Spinal cord (tissue), 10 donors: ENCODE measurements around the gene RGS21. TPM values are rescaled to one million over a fixed set of nuclear protein-coding genes. Genes with fewer than 3 reads are reported as not detected.

Experiments
- DNase-seq, 6 donors: peaks; one replicate each; pipeline versions ENCODE4 v3.0.0 to v3.0.0-alpha.2; 2013 to 2015; ENCODE audit warnings: low spot score in 6 of 6, low read depth in 4 of 6
- H3K27ac ChIP-seq: one replicate; pipeline ENCODE4 v1.5.1; 2013; ENCODE audit warnings: low read depth, low read length, control low read depth
- H3K27me3 ChIP-seq: one replicate; pipeline ENCODE4 v1.6.1; 2013; ENCODE audit warnings: low read length; ENCODE audit not compliant: control insufficient read depth, insufficient read depth
- H3K36me3 ChIP-seq: one replicate; pipeline ENCODE4 v1.6.1; 2013; ENCODE audit warnings: low read length; ENCODE audit not compliant: control insufficient read depth, insufficient read depth
- H3K4me1 ChIP-seq: one replicate; pipeline ENCODE4 v1.6.1; 2013; ENCODE audit warnings: low read length; ENCODE audit not compliant: control insufficient read depth, insufficient read depth
- H3K4me3 ChIP-seq: one replicate; pipeline ENCODE4 v1.5.1; 2013; ENCODE audit warnings: low read depth, low read length, control low read depth
- H3K9me3 ChIP-seq: one replicate; pipeline ENCODE4 v1.6.1; 2013; ENCODE audit warnings: low read length; ENCODE audit not compliant: control insufficient read depth, insufficient read depth
- WGBS: methylation state at CpG from one replicate; pipeline ENCODE4 v1.1.5; 2013; ENCODE audit warnings: missing lambda C conversion rate; ENCODE audit not compliant: insufficient coverage; 5-methylcytosine and 5-hydroxymethylcytosine counted together
- polyA plus RNA-seq, 2 donors: library from polyadenylated mRNA; unstranded; fragments of 120-200 nt; gene quantifications; one replicate each; pipeline ENCODE4 v1.2.1, GENCODE V29; 2013; ENCODE audit not compliant: insufficient read length in 2 of 2
- total RNA-seq, 2 donors: library from RNA; depleted of rRNA in 1 of 2; stranded (reverse); fragments of 120-200 nt in 1 of 2; fragments of >200 nt in 1 of 2; gene quantifications; one replicate each; pipeline versions ENCODE4 v1.2.3 to v1.2.4, GENCODE V29; 2013 to 2014
- donor health status: healthy.

RGS21 gene
- total and polyA plus RNA-seq, 4 donors = not detected

GRCh38 chr1:192367436-192367835 lies 50.6 kb downstream of the RGS21 start:
- no peaks in the 10 kb centered on the region for H3K4me1 ChIP-seq
- H3K4me3 ChIP-seq = no peak overlapping the region
- no peaks in the 10 kb centered on the region for H3K36me3 ChIP-seq
- H3K27me3 ChIP-seq = no peaks in the 10 kb centered on the region
- 50% methylated on average over 1 of the region's 3 CpGs for WGBS
- H3K27ac ChIP-seq = no peak overlapping the region
- no peak for DNase-seq
- no peaks in the 10 kb centered on the region for H3K9me3 ChIP-seq

GRCh38 chr1:192375306-192375705 lies 58.5 kb downstream of the RGS21 start:
- Histone ChIP-seq H3K27ac (no peak overlapping the region), H3K36me3 (no peaks in the 10 kb centered on the region), H3K9me3 (no peaks in the 10 kb centered on the region), H3K27me3 (no peaks in the 10 kb centered on the region), H3K4me3 (no peak overlapping the region), H3K4me1 (no peaks in the 10 kb centered on the region)
- no peak for DNase-seq
- no CpG with 5 or more reads among the region's 2 CpGs for WGBS

GRCh38 chr1:192376374-192376773 lies 59.6 kb downstream of the RGS21 start:
- no peaks in the 10 kb centered on the region for H3K4me1 ChIP-seq
- H3K27me3 ChIP-seq = no peaks in the 10 kb centered on the region
- no peak for DNase-seq
- 100% methylated on average over 1 of the region's 3 CpGs for WGBS
- no peak overlapping the region for H3K27ac ChIP-seq
- H3K36me3 ChIP-seq = no peaks in the 10 kb centered on the region
- no peaks in the 10 kb centered on the region for H3K9me3 ChIP-seq
- no peak overlapping the region for H3K4me3 ChIP-seq

GRCh38 chr1:192378276-192378675 lies 61.5 kb downstream of the RGS21 start:
- Histone ChIP-seq H3K36me3 (no peaks in the 10 kb centered on the region), H3K4me1 (no peaks in the 10 kb centered on the region), H3K27ac (no peak overlapping the region), H3K27me3 (no peaks in the 10 kb centered on the region), H3K4me3 (no peak overlapping the region), H3K9me3 (no peaks in the 10 kb centered on the region)
- DNase-seq = no peak

- no peak overlapping the region for H3K27ac ChIP-seq
- no peaks in the 10 kb centered on the region for H3K4me1 ChIP-seq
- no peak overlapping the region for H3K4me3 ChIP-seq
- H3K9me3 ChIP-seq = no peaks in the 10 kb centered on the region
- H3K36me3 ChIP-seq = no peaks in the 10 kb centered on the region
- DNase-seq = no peak
- H3K27me3 ChIP-seq = no peaks in the 10 kb centered on the region
Observed at GRCh38 chr1:192378878-192379277, 62.1 kb downstream of the RGS21 start.

- Histone ChIP-seq H3K4me3 (no peak overlapping the region), H3K9me3 (no peaks in the 10 kb centered on the region), H3K27ac (no peak overlapping the region), H3K4me1 (no peaks in the 10 kb centered on the region), H3K36me3 (no peaks in the 10 kb centered on the region), H3K27me3 (no peaks in the 10 kb centered on the region)
- no CpG with 5 or more reads among the region's 2 CpGs for WGBS
- no peak for DNase-seq
Observed at GRCh38 chr1:192379554-192379953, 62.8 kb downstream of the RGS21 start.

- Histone ChIP-seq H3K4me1 (no peaks in the 10 kb centered on the region), H3K4me3 (no peak overlapping the region), H3K27ac (no peak overlapping the region), H3K27me3 (no peaks in the 10 kb centered on the region), H3K9me3 (no peaks in the 10 kb centered on the region), H3K36me3 (no peaks in the 10 kb centered on the region)
- WGBS = 90% methylated on average over 2 of the region's 2 CpGs
- no peak for DNase-seq
Observed at GRCh38 chr1:192382758-192383157, 66.0 kb downstream of the RGS21 start.

GRCh38 chr1:192386051-192386650 lies 69.4 kb downstream of the RGS21 start:
- no peak overlapping the region for H3K4me3 ChIP-seq
- WGBS = 100% methylated on average over 1 of the region's 1 CpG
- H3K9me3 ChIP-seq = no peaks in the 10 kb centered on the region
- H3K27me3 ChIP-seq = no peaks in the 10 kb centered on the region
- DNase-seq = no peak
- no peaks in the 10 kb centered on the region for H3K36me3 ChIP-seq
- H3K4me1 ChIP-seq = no peaks in the 10 kb centered on the region
- no peak overlapping the region for H3K27ac ChIP-seq

GRCh38 chr1:192395211-192395610 lies 78.4 kb downstream of the RGS21 start:
- no peak overlapping the region for H3K27ac ChIP-seq
- no peaks in the 10 kb centered on the region for H3K36me3 ChIP-seq
- H3K27me3 ChIP-seq = no peaks in the 10 kb centered on the region
- no peak for DNase-seq
- no peaks in the 10 kb centered on the region for H3K9me3 ChIP-seq
- no peaks in the 10 kb centered on the region for H3K4me1 ChIP-seq
- H3K4me3 ChIP-seq = no peak overlapping the region
- WGBS = no CpG with 5 or more reads among the region's 2 CpGs

GRCh38 chr1:192395895-192396294 lies 79.1 kb downstream of the RGS21 start:
- no peak overlapping the region for H3K27ac ChIP-seq
- H3K36me3 ChIP-seq = no peaks in the 10 kb centered on the region
- WGBS = 60% methylated on average over 1 of the region's 3 CpGs
- no peak for DNase-seq
- no peaks in the 10 kb centered on the region for H3K9me3 ChIP-seq
- no peaks in the 10 kb centered on the region for H3K27me3 ChIP-seq
- H3K4me3 ChIP-seq = no peak overlapping the region
- H3K4me1 ChIP-seq = no peaks in the 10 kb centered on the region
